Right forelimb (tissue), 1 donor: Measurements from ENCODE around the gene FBXL16.

Experiments
- DNase-seq: peaks from one replicate; pipeline ENCODE4 v3.0.0-alpha.2; 2018

Gene FBXL16

GRCh38 chr16:734981-735881 is 29.6 kb upstream of the FBXL16 start:
- DNase-seq = no peak

DNA sequence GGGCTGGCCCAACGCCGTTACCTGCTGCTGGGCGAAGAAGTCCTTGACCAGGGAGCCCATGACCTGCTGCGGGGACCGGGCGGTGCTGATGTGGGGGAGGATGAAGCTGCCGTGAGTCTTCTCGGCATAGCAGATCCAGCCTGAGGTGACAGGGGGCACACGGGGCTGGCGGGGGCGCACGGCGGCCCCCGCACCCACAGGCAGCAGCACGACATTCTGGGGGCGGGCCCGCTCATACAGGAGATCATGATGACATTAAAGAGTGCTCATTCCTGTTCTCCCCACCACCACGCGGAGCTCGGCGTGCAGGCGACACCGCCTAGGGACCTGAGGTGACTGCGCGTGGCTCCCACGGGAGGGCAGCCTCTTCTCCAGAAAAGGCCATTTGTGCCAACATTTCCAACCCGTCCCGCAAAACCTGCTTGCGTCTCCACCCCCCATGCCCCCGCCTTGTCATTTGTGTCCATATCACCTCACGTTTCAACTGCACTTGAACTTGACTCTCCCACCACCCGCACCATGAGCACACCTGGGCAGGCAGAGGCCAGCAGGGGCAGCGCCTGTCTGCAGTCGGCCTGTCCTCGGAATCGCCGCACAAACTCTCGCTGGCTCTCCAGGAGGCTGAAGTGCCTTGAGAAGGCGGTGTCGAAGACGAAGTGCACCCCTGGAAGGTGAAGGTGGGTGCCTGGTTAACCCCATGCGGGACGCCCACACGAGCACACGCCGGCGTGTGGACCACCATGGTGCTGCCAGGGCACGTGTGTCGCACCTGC is 28.8 kb upstream of the FBXL16 start:
- no peak for DNase-seq

DNA sequence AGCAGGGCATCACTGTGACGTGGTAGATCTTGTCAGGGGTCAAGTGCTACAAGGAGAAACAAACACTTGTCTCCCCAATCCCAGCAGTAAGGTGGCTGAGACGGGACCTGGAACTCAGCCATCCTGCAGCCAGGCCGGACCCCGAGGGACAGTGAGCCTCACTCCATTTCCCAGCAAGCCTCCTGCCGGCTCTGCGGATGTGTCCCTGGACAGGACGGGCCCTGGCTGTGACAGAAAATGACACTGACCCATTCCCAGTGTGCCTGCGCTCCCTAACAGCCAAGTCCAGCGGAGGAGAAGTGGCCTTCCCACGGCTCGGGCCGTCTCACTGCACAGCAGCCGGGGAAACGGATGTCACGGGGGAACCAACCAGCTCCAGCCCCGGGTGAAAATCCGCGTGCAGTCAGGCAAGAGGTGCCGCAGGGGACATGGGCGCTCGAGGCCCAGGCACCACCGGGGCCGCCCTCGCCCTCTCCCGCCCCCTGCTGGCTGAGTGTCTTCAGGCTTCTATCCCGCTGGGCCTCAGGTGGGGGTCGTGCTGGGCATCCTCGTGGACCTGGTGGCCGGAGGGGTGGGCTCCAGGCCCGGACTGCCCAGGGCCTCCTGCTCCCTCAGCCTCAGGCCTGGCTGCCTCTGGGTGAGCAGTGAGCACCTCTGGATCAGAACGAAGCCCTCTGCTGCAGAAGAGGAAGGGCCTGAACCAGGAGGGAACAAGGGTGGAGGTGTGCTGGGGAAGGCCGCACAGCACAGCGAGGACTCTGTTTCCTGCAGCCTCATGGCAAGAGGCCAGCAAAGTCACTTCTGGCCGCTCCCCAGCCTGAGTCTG is 28.0 kb upstream of the FBXL16 start:
- DNase-seq = no peak

GRCh38 chr16:732936-733335 is 27.3 kb upstream of the FBXL16 start:
- DNase-seq = no peak

DNA sequence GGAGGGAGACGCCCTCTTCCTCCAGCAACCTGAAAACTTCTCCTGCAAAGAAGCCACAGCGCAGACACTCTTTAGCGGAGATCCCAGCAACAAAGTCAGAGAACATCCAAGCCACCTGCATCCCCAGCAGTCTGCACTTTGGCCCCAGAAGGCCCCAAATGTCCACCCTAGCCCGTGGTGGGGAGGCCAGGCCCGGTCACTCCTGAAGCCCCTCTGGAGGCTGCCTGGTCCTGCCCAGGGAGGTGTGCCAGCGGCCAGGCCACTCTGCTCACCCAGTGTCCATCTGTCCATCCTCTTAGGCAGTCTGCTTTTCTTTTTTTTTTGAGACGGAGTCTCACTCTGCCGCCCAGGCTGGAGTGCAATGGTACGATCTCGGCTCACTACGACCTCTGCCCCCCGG is 26.7 kb upstream of the FBXL16 start:
- no peak for DNase-seq

DNA sequence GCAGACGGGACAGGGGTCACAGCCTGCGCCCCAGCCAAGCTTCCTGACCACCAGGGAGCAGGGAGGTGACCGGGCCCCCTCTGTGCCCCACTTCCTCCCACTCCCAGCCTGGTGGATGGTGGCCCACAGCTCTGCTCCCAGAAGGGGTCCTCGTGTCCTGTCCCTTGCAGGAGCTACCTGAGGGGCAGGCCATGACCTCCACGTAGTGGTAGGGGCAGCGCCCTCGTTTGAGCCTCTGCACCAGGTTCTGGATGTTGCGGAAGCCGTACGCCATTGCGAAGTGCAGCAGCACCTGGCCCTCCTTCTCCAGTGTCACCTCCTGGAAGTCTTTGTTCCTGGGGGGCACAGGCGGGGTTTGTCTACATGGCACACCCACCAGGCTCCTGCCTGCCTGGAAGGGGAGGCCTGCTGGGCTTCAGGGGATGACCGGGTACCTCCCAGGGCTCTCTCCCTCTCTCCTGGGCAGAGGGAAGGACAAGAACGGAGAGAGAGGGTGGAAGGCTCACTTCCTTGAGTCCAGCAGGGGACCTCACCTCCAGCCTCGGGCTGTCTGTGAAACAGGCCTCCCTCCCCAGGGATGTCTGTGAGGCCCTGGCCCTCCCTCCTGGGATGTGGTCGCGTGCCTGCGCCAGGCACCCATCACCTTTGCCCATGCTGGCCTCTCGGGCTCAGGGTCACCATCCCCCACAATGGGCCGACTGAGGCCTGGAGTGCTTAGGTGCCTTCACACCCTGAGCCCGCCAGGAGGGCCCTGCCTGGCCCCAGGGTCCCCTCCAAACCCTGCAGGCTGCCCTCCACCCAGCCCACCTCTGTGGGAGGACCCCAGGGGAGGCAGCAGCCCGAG is 25.3 kb upstream of the FBXL16 start:
- DNase-seq = no peak

DNA sequence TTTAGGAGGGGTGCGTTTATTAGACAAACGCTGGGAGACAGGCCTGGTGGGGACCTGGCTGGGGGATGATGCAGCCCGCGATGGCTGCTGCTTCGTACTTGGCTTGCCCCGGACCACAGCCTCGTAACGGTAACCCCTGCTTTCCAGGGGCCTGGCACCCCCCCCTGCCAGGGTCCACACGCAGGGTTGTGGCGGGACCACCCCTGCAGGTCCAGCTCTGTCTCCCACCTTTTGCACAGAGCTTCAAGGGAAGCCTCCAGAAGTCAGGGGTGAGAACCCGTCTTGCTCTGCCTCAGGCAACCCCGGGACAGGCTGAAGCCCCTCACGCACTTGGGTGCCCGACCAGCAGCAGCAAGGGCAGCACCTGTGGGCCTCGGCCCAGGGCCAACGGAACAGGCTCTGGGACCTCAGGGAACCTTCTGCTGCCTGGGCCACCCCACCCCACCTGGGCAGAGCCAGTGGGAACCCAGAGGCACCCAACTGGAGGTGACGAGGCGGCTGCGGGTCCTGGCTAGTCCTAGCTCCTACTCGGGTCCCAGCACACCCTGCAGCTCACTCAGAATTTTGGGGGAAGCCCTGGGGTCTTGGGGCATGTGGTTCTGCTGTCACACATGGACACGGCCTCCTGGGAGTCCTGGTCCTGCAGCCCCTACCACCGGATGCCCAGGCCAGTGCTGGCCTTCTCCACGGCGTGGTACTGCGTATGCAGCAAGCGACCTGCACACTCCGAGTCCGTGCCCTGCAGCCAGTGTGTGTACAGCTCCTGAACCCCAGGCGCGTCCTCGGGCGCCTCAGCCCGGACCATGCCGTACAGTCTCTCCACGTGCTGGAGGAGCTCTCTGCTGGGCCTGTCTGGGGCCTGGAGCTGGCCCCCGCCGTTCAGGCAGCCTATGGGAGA is 24.4 kb upstream of the FBXL16 start:
- no peak for DNase-seq

DNA sequence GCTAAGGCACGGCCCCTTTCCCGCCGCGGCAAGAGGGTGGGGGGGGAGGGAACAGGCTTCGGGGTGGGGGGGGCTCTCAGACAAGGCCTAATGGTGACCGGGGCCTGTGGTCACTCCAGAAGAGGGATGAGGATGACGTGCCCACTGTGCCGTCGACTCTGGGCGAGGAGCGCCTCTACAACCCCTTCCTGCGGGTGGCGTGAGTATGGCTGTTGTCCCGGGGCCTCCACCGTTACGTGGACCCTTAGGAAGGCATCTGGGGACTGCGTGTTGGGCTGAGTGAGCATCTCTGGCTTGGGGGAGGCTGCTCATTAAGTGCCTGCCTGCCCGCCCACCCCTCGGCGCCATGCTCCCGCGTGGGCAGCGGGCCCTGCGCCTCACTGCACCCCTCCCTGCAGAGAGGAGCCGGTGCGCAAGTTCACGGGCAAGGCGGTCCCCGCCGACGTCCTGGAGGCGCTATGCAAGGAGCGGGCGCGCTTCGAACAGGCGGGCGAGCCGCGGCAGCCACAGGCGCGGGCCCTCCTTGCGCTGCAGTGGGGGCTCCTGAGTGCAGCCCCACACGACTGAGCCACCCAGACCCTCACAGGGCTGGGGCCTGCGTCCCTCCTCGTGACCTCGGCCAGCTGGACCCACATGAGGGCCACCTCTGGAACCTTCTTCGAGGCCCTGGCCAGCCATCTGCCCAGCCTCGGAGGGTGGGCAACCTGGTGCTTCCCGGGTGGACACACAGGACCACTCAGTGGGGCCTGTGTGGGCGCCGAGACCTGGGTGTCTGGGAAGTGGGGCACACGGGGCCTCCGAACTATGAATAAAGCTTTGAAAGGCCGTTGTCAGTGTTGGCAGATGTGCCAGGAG is 23.5 kb upstream of the FBXL16 start:
- no peak for DNase-seq

DNA sequence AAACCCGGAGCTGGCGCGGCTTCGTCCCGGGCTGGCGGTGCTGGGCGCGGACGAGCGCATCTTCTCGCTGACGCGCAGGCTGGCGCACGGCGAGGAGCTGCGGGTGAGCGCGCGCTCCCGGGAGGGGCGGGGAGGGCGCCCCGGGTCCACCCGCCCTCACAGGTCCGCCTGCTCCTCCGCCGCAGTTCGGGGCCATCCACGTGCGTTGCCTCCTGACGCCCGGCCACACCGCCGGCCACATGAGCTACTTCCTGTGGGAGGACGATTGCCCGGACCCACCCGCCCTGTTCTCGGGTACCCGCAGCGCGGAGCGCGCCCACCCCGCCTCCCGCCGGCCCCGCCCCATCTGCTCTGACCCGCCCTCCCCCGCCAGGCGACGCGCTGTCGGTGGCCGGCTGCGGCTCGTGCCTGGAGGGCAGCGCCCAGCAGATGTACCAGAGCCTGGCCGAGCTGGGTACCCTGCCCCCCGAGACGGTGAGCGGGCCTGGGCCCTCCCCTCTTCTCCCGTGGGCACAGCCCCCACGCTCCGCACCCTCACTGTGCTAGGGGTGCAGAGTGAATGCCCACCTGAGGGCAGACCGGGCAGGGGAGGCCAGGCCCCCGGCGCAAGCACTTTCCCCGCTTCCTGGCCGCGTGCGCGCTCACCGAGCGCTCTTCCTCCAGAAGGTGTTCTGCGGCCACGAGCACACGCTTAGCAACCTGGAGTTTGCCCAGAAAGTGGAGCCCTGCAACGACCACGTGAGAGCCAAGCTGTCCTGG is 22.7 kb upstream of the FBXL16 start:
- no peak for DNase-seq

- DNase-seq = no peak
Measured at GRCh38 chr16:727291-727977, 21.8 kb upstream of the FBXL16 start.

DNA sequence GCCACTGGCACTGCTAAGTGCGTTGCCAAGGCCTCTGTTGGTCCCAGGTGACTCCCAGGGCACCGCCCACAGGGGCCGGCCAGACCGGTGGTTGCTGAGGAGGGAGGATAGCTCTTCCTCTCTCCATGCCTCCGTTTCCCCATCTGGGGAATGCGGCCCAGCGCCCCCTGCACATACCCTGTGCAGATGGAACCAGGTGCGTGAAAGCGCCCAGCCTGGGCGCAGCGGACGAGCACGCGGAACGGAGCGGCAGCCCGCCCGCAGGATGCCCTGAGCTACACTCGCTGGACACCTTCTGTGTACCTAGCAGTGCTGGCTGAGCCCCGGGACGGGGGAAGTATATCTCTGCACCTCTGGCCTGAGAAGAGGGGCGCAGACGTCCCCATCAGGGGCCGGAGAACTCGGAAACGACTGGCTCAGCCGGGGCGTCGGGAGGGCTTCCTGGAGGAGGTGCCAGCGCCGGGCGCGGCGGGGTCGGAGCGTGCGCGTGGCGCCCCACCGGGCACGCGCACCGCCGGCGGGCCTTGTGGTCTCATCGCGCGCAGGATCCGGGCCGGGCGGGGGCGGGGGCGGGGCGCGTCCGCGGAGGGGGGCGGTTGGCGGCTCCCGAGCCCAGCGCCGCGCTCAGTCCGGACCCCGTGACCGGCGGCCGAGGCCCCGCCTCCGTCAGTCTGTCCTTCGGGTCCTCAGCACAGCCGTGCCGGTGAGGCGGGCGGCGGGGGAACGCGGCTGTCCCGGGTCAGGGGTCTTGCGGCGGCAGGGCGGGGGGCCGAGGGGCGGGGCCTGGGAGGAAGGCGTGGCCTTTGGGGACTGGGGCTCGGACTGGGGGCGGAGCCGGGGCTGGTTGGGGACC is 21.1 kb upstream of the FBXL16 start, which contains the start of the genes CCDC78 and HAGHL:
Gene CCDC78, minus strand, starts transcription at position 6 of the 853 bp plus-strand sequence. CDS start 76 bp downstream, outside the sequence.
Gene HAGHL, plus strand, starts transcription at position 669 of the 853 bp plus-strand sequence. CDS start 404 bp downstream, outside the sequence.
- no peak for DNase-seq

GRCh38 chr16:726188-726437 is 20.5 kb upstream of the FBXL16 start:
- no peak for DNase-seq

DNA sequence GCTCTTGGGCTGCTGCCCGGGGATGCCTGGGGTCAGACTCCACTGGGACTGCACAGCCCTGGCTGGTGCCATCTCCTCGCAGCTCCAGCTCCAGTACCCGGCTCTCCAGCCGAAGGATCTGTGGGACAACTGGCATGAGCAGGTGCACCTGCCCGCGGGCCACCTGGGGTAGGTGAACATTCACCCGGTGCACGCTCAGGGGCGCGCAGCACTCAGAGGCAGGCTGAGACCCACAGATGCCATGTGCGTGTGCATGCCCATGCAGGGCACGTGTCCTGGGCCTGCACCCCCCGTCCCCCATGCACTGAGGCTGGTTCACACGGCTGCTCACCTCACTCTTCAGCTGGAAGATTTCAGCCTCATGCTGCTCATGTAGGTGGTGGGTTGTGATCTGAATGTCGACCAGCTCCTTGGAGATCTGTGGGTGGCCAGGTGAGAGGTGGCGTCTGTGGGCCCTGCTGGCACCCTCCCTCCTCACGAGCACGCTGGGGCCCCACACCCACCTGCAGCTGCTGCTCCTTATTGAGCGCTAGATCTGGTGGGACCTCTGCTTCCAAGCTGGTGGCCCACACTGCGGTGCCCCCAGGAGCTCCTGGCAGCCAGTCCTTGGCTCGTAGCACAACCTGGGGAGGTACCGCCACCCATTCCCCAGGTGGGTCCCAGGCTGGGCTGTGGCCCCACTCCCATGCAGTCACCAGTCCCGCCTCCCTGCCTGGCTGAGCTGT is 20.0 kb upstream of the FBXL16 start:
- DNase-seq = no peak

GRCh38 chr16:725041-725376 is 19.4 kb upstream of the FBXL16 start:
- no peak for DNase-seq

- DNase-seq = no peak
Measured at GRCh38 chr16:724188-725040, 18.8 kb upstream of the FBXL16 start.

DNA sequence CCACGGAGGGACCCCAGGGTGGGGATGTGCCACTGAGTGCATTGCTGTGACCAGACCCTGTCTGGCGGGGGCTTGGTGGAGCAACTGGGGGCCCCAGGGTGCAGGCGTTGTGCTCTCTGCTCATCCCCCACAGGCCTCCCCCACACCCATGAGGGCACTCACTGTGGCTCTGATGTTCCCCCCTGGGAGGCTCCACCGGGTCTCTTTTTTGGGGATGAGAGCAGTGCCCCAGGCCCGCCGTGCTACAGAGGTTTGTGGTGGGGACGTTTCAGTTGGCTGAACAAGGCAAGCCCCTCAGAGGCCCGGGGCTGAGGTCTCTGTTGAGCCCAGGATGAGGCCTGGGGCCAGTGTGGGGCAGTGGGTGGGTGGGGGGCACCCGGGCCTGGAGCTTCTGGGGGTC is 18.1 kb upstream of the FBXL16 start:
- DNase-seq = no peak
